GM21619 (cell line): Measurements from ENCODE around the gene CPNE4.
"Not testable (repeated sequence)": the region's sequence is repeated elsewhere in the genome, so short reads cannot be mapped to it uniquely, and the experiment has no call there.

Experiments used
- ATAC-seq: cut with Tn5 transposase; IDR thresholded peaks from one replicate; pipeline ENCODE4 v1.9.1; 2021; ENCODE audit not compliant: unreplicated experiment

The CPNE4 gene

DNA sequence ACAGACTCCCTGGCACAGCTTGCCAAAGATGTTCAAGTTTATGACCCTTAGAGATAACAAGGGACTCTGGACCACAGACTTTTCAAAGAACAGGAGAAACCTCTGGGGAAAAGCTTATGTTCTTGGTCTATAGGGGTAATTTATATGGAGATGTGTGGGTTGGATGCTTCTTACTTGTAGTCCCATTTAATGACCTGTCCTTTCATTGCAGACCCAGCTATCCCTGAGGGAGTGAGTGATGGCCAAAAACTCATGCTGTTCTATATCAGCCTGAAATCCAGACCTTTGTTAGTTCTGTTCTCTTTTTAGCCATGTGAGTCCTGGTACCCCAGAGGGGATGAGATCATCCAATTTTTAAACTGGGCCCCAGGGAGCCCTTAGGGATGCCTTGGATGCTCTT lies 488.4 kb downstream of the CPNE4 start:
- no peak for ATAC-seq

GRCh38 chr3:131544557-131544956 lies 490.3 kb downstream of the CPNE4 start:
- no peak for ATAC-seq

- no peak for ATAC-seq
These were observed 491.1 kb downstream of the CPNE4 start for GRCh38 chr3:131543714-131544113.

GRCh38 chr3:131541288-131541687 lies 493.5 kb downstream of the CPNE4 start:
- no peak for ATAC-seq

DNA sequence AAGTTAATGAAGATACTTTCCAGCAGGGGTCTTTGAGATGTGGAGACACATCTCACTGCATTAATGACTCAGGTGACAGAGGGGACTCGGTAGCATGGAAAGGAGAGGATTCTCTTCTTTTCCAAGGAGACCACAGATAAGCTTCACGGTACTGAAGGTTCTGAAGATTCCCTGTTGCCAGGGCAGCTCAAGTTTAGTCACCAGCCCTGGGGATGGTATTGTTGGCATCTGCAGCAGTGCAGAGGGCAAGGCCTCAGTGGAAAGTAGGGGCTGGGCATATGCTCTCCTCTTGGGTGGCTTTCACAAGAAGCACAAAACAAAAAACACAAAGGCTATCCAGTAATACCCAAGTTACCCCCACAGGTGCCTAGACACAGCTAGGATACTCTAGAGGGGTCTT lies 494.0 kb downstream of the CPNE4 start:
- no peak for ATAC-seq

- no peak for ATAC-seq
These were observed 494.7 kb downstream of the CPNE4 start for GRCh38 chr3:131540143-131540542.

GRCh38 chr3:131538968-131539367 lies 495.8 kb downstream of the CPNE4 start:
- no peak for ATAC-seq

- no peak for ATAC-seq
These were observed 497.3 kb downstream of the CPNE4 start for GRCh38 chr3:131537531-131537930.

- ATAC-seq, result no peak
These were observed 499.2 kb downstream of the CPNE4 start for GRCh38 chr3:131535596-131535995.

- ATAC-seq, result no peak
These were observed 499.7 kb downstream of the CPNE4 start for GRCh38 chr3:131535131-131535530.

GRCh38 chr3:131532645-131533044 lies 502.2 kb downstream of the CPNE4 start:
- ATAC-seq, result no peak

- no peak for ATAC-seq
These were observed 504.0 kb downstream of the CPNE4 start for GRCh38 chr3:131530843-131531242.

DNA sequence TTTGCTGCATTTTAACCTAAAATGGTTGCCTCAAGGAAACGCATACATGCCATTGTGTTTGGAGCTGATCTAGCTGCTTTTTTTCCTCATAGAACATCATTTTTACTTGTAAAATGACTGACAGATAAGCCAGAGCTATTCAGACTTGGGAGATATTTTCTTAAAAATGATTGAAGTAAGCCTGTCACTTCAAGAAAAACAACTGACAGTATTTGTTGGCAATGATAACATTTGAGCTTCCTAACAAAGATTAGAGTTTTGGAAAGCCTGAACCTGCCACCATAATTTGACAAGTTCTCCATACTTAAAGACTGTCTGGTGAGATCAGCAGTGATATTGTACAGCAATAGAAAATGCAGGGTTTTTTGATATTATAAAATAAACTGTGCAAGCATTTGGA lies 504.4 kb downstream of the CPNE4 start:
- no peak for ATAC-seq

DNA sequence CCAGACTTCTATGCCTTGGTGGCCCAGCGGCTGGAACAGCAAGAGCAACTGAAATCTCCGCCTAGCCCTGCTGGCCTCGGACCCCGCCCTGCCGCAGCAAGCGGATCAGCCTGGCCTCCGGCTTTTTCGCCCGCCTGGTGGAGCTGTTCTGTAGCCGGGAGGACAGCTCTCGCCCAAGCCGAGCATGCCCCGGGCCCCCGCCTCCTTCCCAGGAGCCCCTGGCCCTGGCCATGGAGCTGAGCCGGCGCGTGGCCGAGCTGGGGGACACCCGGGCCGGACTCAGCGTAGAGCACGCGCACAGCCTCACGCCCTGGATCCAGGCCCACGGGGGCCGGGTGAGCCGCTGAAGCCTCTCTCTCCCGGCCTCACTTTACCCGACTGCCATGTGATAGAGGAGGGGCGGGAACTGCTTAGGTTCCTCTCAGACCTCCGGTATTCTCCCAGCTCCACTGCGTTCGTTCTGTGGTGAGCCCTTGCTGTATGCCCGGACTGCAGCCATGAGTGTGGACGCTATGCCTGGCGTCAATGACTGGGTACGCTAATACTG lies 507.9 kb downstream of the CPNE4 start:
- no peak for ATAC-seq

DNA sequence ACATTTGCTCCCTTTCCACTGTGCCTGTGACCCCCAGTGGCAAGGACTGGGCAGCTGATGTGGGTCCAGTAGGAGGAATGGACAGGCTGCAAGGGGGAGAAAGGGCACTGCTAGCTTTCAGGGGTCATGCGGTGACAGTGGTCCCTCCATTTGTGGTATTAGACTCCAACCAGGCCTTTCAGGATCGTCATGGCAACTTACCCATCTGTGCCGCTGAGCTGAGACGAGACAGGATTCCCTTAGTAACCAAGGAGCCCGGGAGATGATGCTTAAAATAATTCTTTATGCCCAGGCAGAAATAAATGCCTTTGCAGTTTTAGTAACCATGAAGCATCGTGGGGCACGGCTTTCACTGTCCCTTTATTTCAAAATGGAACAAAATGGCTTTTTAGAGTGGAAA lies 516.1 kb downstream of the CPNE4 start:
- ATAC-seq, result no peak

- ATAC-seq, result no peak
These were observed 529.4 kb downstream of the CPNE4 start for GRCh38 chr3:131505421-131505820.

DNA sequence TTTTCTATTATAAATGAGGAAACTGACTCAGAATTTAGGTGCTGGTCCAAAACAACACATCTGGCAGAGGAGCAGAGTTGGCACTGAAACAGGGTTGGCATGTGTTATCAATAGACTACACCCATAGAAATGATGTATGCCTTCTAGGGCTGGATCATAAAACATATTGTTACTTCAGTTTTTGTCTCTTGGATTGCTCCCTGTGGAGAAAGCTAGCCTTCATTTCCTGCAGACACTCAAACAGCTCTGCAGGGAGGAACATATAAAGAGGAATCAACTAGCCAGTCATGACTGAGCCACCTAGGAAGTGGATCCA lies 531.5 kb downstream of the CPNE4 start:
- no peak for ATAC-seq

GRCh38 chr3:131502530-131503319 lies 532.1 kb downstream of the CPNE4 start, which contains the start of gene MRPL3:
TSS of gene MRPL3 (minus strand) at chr3:131502971. CDS start at chr3:131502821, 150 bp downstream.
- ATAC-seq, result peak; percentile 94

GRCh38 chr3:131501949-131502348 lies 532.9 kb downstream of the CPNE4 start:
- no peak for ATAC-seq

DNA sequence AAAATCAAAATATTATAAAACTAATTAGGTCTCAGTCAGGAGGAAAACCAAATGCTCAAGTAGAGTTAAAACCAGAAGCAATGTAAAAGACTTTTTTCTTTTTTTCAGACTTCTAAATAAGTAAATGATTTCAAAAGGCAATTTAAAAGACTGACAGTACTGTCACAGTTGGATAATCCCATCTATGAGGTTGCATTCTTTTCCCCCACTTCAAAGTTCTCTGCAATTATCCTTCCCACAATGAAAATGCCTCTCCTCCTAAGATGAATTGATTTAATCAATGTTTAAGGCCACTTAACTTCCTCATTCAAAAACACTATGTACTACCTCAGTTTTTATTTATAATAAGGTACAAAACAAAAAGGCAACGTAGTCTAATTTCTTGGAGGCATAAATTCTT lies 540.1 kb downstream of the CPNE4 start:
- no peak for ATAC-seq

- ATAC-seq, result no peak
These were observed 543.0 kb downstream of the CPNE4 start for GRCh38 chr3:131491775-131492174.

DNA sequence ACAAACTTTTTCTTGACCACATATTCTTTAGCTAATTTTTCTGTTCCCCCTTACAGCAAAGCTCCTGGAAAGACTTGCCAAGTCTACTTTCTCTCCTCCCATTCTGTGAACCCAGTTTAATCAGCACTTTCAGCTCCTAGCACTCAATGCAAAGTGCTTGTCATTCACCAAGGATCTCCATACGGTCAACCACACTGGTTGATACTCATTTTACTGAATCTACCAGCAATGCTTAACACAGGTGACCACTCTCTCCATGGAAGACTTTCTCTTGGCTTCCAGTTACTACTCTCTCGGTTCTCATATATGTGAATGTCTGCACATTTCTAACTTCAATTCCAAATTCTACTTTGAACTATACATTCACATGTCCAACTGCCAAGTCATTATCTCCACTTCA lies 543.7 kb downstream of the CPNE4 start:
- no peak for ATAC-seq

GRCh38 chr3:131486545-131486944 lies 548.3 kb downstream of the CPNE4 start:
- ATAC-seq, result not testable (repeated sequence)
